Esophagus squamous epithelium (tissue), 5 donors: ENCODE measurements around the gene NSMF. TPM values are rescaled to one million over a fixed set of nuclear protein-coding genes. Genes with fewer than 3 reads are reported as not detected.

Experiments
- DNase-seq: peaks from one replicate; lab custom pipeline; 2025; lab: John Stamatoyannopoulos, UW
- H3K27ac ChIP-seq, 4 donors: fragments of 200-600 bp; sonication (generic); one replicate each; pipeline ENCODE4 v1.5.1; 2016 to 2019; ENCODE audit warnings: mild to moderate bottlenecking in 1 of 4
- H3K27me3 ChIP-seq, 4 donors: fragments of 200-600 bp; sonication (generic); 1 replicate in 3 of 4; 2 replicates in 1 of 4; pipeline versions ENCODE4 v1.5.1 to v1.6.0; 2017 to 2021; ENCODE audit warnings: antibody characterized with exemption in 1 of 4
- H3K36me3 ChIP-seq, 3 donors: fragments of 200-600 bp; sonication (generic); one replicate each; pipeline ENCODE4 v1.5.1; 2016 to 2019
- H3K4me1 ChIP-seq, 3 donors: fragments of 200-600 bp; sonication (generic); one replicate each; pipeline ENCODE4 v1.5.1; 2017 to 2019
- H3K4me3 ChIP-seq, 4 donors: fragments of 200-600 bp; sonication (generic); 1 replicate in 3 of 4; 2 replicates in 1 of 4; pipeline ENCODE4 v1.5.1; 2016 to 2019; ENCODE audit warnings: mild to moderate bottlenecking in 2 of 4, moderate library complexity in 1 of 4
- H3K9me3 ChIP-seq, 3 donors: fragments of 200-600 bp; sonication (generic); one replicate each; pipeline ENCODE4 v1.5.1; 2016 to 2019
- CTCF ChIP-seq, 6 experiments: fragments of 450-650 bp in 4 of 6; fragments of 200-600 bp in 2 of 6; sonication (generic) in 2 of 6; IDR thresholded peaks; one replicate each; pipeline ENCODE4 v1.5.1; 2016 to 2019; ENCODE audit warnings: antibody characterized with exemption in 6 of 6, mild to moderate bottlenecking in 4 of 6, moderate library complexity in 4 of 6
- POLR2A ChIP-seq, 4 donors: fragments of 450-650 bp; IDR thresholded peaks; one replicate each; pipeline ENCODE4 v1.6.1; 2017; ENCODE audit warnings: antibody characterized with exemption in 4 of 4, mild to moderate bottlenecking in 4 of 4, moderate library complexity in 3 of 4
- WGBS, 2 donors: methylation state at CpG; one replicate each; pipeline ENCODE4 v1.1.5; 2018; 5-methylcytosine and 5-hydroxymethylcytosine counted together
- intact Hi-C: fragments of 100-400 bp; cut with DNase I; formaldehyde crosslinking; loops from one replicate; pipeline ENCODE4 v1.15.0; 2022
- total RNA-seq, 4 donors: library from RNA; depleted of rRNA; stranded (reverse); fragments of >200 nt; gene quantifications; one replicate each; pipeline ENCODE4 v1.1.0, GENCODE V29; 2016
- donor health status: DM: yes; HTN: yes; CAD: no.

The NSMF gene
- total RNA-seq, 4 donors from 2014 or later = 16.2 to 38.1 (median 20.6) TPM

- H3K36me3 ChIP-seq = no peaks in the 10 kb centered on the region
- TF ChIP-seq POLR2A (IDR thresholded peaks at IDR 0.05) (no peak), CTCF (IDR thresholded peaks at IDR 0.05) (no peak)
- DNase-seq = no peak
- H3K27me3 ChIP-seq = no peaks in the 10 kb centered on the region
- H3K9me3 ChIP-seq = no peaks in the 10 kb centered on the region
- 86% methylated on average over 11 to 13 of the region's 13 CpGs for WGBS, 2 donors
- no peaks in the 10 kb centered on the region for H3K4me1 ChIP-seq
- intact Hi-C loops = no loop called here
- H3K4me3 ChIP-seq = no peak overlapping the region
- no peak overlapping the region for H3K27ac ChIP-seq
Measured at GRCh38 chr9:137491735-137492432, 32.8 kb upstream of the NSMF start.

GRCh38 chr9:137490532-137491186 is 31.5 kb upstream of the NSMF start:
- H3K36me3 ChIP-seq = no peaks in the 10 kb centered on the region
- no peak for DNase-seq
- H3K27ac ChIP-seq = no peak overlapping the region
- H3K4me3 ChIP-seq = no peak overlapping the region
- no peaks in the 10 kb centered on the region for H3K9me3 ChIP-seq
- TF ChIP-seq POLR2A (IDR thresholded peaks at IDR 0.05) (no peak), CTCF (IDR thresholded peaks at IDR 0.05) (no peak)
- no peaks in the 10 kb centered on the region for H3K4me1 ChIP-seq
- WGBS, 2 donors = 84 to 86% methylated on average over 9 of the region's 9 CpGs
- intact Hi-C loops = no loop called here
- no peaks in the 10 kb centered on the region for H3K27me3 ChIP-seq

GRCh38 chr9:137488906-137489305 is 29.8 kb upstream of the NSMF start:
- Histone ChIP-seq H3K9me3 (no peaks in the 10 kb centered on the region), H3K4me1 (no peaks in the 10 kb centered on the region), H3K27me3 (no peaks in the 10 kb centered on the region), H3K27ac (no peak overlapping the region), H3K36me3 (no peaks in the 10 kb centered on the region), H3K4me3 (no peak overlapping the region)
- no peak for DNase-seq
- TF ChIP-seq POLR2A (IDR thresholded peaks at IDR 0.05) (no peak), CTCF (IDR thresholded peaks at IDR 0.05) (no peak)
- intact Hi-C loops = no loop called here
- 88 to 100% methylated on average over 1 to 3 of the region's 6 CpGs for WGBS, 2 donors

- TF ChIP-seq POLR2A (IDR thresholded peaks at IDR 0.05) (no peak), CTCF (IDR thresholded peaks at IDR 0.05) (no peak)
- DNase-seq = no peak
- WGBS, 2 donors = 60 to 100% methylated on average over 1 to 2 of the region's 6 CpGs
- Histone ChIP-seq H3K4me1 (no peaks in the 10 kb centered on the region), H3K27me3 (no peaks in the 10 kb centered on the region), H3K36me3 (no peaks in the 10 kb centered on the region), H3K27ac (no peak overlapping the region), H3K9me3 (no peaks in the 10 kb centered on the region), H3K4me3 (no peak overlapping the region)
- intact Hi-C loops = no loop called here
Measured at GRCh38 chr9:137488327-137488653, 29.2 kb upstream of the NSMF start.

- Histone ChIP-seq H3K27me3 (no peaks in the 10 kb centered on the region), H3K4me1 (no peaks in the 10 kb centered on the region), H3K27ac (no peak overlapping the region), H3K4me3 (no peak overlapping the region), H3K9me3 (no peaks in the 10 kb centered on the region), H3K36me3 (no peaks in the 10 kb centered on the region)
- intact Hi-C loops = no loop called here
- TF ChIP-seq CTCF (IDR thresholded peaks at IDR 0.05) = no peak
- TF ChIP-seq POLR2A (IDR thresholded peaks at IDR 0.05) = no peak
- DNase-seq = no peak
- WGBS, 2 donors = 76 to 81% methylated on average over 29 to 36 of the region's 41 CpGs
Measured at GRCh38 chr9:137487454-137488326, 28.6 kb upstream of the NSMF start.
